Occipital lobe (tissue), 2 donors: ENCODE data around the gene TEKT5. TPM values are rescaled to one million over a fixed set of nuclear protein-coding genes. Genes with fewer than 3 reads are reported as not detected.

Source experiments
- DNase-seq: peaks from one replicate; lab custom pipeline; 2025; lab: John Stamatoyannopoulos, UW
- total RNA-seq: library from RNA; depleted of rRNA; stranded (reverse); fragments of >200 nt; gene quantifications from one replicate; pipeline ENCODE4 v1.2.3, GENCODE V29; 2014

TEKT5 gene
- total RNA-seq, 1 donor from 2014 or later: 1.2 TPM

DNA sequence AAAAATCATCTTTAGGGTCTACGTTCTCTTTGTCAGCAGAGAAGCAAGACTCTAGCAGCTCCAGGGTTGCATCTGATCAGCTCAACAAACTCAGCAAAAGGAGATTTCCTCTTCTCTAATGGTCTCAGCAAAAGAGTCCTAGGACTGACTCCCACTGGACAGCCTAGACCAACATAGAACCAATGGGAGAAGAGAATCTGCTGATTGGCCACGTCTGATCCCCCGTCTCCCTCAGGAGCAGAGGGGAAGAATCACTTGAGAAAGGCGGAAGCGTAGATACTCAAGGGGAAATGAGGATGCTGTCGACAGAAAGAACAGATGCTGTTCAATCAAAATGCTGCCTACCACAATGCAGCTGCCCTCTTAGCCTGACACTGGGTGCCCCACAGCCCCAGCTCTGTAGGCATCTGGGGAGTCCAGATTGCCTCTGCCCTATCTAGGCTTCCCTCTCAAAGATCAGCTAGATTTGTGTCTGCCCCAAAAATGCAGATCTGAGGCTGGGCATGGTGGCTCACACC lies 82.8 kb downstream of the TEKT5 start:
- no peak for DNase-seq

DNA sequence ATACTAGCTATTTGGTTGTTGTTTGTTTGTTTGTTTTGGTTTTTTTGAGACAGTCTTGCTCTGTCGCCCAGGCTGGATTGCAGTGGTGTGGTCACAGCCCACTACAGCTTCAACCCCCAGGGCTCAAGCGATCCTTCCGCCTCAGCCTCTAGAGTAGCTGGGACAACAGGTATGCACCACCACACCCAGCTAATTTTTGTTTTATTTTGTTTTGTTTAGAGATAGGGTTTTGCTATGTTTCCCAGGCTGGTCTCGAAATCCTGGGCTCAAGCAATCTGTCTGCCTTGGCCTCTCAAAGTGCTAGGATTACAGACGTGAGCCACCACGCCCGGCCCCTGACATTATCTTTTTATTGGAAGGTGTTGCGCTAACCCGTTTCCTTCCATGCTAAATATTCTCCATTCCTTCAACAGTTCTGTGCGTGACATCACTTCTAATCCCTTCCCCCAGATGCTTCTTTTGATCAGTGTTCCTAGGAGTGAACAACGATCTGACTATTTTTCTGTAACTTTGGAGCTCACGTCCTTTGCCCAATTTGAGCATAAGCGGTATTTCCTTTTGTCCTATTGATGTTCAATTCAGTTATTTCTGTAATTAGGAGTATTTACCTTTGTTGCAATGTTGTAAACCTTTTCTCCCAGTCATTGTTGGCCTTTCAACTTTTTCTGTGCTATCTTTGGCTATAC lies 84.1 kb downstream of the TEKT5 start:
- no peak for DNase-seq

DNA sequence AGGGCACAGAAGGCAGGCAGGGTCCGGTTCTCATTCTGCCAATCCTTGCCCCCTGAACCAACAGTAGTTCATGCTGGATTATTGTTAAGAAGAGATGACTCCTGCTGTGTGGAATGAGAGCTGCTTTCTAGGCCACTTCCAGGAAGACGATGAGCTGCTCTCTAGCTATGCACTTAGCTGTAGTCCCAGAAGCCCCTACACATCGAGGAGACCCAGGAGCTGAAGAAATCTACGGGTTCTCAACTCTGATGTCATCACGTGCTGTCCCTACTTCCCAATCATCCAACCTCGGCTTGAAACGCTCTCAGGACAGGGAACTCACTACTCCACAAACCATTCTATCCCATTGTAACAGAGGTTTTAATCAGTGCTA lies 85.3 kb downstream of the TEKT5 start:
- DNase-seq: no peak

DNA sequence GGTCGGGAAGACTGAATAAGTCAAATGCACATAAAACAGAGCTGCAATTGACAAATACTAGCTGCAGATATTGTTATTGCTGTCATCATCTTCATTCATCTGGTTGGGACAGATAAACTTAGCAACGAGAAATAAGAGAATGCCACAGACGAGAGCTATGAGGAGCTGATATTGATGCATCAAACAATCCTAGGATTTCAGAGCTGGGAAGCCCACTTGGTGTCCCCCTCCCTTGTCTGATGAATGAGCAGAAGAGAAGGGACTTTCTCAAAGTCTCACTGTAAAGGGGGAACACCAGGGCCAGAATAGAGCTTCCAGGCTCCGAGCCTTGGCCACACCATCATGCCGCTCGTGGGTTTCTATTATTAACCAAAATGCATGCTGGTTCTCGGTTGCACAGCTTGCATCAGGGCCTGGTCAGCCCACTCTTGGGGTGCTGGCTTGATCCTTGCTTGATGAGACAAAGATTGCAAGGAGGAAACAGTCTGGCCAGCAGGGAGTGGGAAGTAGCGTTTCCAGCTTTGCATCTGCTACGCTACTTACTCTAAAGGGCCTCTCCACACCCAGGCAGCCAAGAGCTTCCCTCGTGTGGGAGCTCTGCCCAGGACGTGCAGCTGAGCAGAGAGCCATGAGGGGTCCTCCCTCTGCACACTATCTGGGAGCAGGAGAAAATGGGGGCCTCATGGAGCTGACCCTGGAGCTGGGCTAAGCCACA lies 85.9 kb downstream of the TEKT5 start:
- DNase-seq: peak; percentile 21

DNA sequence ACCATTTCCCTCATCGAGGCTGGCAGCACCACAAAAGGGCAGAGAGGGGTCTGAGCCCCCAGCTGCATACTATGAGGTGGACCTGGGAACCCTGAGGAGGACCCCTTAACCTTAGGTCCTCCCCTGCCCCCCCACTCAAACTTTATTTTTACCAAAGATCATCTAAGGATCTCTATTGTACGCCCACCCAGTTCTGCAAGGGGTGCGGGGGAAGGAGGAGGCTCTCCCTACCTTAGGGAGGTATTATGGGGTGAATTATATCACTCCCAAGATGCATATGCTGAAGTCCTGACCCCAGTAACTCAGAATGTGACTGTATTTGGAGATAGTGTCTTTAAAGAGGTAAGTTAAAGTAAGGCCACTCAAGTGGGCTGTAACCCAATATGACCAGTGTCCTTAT lies 87.6 kb downstream of the TEKT5 start:
- DNase-seq: no peak

DNA sequence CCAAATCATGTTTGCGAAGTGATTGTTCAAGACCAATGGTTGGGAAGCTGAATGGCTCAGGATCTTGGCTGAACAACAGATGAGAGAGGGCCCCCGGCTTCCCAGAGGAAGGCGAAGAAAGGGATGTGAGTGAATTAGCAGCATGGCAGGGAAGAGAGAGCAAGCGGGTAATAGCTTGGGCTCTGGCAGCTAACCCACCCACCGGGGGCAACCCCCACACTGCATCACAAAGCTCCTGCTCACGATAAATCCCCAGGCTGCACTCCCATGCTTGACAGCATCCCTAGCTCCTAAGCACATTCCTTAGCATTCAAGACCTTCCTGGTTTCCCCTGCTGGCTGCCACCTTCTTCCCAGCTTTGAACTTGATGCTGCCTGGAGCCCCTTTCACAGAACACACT lies 88.1 kb downstream of the TEKT5 start:
- DNase-seq: no peak

DNA sequence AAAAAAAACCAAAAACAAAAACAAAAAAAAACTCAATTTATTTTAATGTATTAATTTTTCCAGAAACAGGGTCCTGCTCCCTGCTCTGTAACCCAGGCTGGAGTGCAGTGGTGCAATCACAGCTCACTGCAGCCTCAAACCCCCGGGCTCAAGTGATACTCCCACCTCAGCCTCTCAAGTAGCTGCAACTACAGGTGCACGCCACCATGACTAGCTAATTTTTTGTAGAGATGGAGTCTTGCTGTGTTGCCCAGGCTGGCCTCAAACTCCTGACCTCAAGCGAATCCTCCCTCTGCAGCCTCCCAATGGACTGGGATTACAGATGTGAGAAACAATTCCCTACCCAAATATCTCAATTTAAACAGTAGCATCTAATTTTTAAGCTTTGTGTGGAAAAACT lies 89.1 kb downstream of the TEKT5 start:
- no peak for DNase-seq

DNA sequence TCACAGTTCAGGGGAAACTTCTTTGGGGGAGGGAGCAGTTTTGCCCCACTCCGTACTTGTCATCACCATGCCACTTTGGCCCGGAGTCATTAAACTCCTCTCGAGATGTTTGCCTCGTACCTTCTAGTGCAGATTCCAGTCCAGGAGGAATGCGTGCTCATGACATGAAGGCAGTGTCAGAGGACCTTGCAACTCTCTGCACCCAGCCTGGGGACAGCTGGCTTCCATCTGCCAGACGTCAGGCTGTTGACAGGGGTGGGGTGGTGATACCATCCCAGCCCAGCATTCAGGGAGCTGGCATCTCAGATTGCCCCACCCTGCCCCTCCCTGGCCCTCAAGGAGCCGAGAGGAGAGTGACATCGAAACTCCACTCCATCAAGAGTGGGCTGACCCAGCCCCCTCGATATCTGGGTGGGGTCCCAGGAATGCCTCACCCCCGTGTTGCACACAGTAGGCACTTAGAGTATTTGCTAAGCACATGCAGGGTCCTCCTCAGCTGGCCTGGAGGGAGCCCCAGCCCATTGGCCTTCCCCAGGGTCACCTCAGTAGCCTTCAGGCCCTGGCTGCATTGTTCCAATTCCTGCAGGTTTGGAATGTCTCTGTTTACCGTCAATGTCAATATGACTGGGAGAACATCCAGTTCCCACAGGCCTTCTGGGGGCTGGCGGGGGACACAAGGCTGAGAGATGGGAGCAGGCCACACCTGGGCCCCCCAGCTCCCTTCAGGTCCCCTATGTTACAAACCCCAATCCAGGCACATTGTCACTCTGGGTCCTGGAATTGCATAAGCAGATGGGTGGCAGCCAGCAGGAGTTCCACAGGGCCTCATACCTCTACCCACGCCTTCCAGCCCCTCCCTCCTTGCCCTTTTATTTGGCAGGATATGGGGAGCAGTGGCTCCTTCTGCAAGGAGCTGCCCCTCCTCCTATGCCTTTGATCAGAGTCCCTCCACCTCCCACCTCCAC lies 93.0 kb downstream of the TEKT5 start:
- no peak for DNase-seq

DNA sequence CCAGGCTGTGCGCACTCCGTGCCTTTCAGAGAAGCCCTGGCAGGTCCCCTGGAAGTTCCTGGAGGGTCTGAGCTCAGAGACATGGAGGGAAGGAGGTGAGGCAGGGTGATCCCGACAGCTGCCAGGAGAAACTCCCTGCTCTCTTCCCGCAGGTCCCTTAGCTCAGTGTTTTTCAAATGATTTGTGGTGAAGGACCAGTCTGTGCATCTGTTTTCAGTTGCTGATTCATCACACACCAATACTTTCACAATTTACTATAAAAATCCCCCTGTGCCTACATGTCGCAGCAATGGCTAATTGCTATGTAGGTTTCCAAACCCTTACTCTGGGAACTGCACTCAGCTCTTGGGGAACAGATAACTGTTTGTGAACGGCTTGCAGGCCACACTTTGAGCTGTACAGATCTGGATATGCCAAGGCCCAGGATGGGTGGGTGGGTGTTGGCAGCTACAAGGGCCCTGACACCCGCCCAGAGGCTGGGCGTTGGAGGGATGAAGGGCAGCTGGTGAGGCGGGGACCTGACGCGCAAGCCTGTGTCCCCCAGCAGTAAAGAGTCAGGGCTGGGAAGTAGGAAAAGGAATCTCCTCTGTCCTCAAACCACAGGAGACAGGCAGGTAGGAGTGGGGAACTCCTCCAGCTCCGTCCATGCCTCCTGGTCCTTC lies 93.8 kb downstream of the TEKT5 start:
- no peak for DNase-seq

DNA sequence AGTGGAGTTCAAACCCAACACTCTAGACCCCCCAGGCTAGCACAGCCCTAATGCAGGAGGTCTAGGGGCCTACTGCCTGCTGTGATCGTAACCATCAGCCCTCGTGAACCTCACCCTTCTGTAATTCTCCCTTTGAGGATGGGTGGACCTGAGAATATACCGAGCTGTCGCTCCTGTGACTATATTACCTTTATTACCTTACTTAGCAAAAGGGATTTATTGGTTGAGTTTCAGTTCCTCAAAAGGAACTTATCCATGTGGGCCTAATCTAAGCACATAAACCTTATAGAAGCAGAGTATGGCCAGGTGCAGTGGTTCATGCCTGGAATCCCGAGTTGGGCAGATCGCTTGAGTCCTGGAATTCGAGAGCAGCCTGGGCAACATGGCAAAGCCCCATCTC lies 95.1 kb downstream of the TEKT5 start:
- DNase-seq: no peak

DNA sequence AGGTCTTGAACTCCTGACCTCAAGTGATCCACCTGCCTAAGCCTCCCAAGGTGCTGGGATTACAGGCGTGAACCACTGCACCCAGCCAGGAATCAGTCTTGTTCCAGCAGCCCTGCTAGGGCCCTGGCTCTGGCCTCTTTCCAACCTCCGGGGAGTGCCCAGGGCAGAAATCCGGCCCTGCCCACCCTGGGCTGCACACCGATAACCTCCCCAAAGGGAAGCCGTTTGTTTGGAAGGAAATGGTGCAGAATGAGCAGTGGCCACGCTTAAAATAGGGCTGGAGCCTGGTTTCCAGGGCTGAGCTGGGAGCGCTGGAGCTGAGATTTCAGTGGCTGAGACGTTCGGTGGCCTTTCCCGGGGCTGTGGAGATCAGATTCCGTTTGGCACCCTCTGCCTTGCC lies 96.6 kb downstream of the TEKT5 start:
- DNase-seq: no peak

DNA sequence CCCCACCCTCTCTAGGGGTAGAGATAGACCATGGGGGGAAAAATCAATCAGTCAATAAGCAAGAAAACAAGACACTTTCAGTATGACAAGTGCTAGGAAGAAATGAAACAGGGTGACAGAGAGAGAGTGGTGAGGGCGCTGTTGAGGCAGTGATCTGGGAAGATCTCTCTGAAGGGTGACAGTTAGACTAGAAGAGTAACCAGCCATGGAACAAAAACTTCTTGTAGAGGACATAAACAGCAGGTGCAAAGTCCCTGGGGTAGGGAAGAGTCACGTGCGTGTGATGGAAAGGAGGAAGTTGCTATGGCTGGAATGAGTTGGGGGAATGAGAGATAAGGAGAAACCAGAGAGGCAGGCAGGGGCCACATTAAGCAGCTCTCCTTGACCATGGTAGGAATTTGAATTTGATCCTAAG lies 97.5 kb downstream of the TEKT5 start:
- no peak for DNase-seq

DNA sequence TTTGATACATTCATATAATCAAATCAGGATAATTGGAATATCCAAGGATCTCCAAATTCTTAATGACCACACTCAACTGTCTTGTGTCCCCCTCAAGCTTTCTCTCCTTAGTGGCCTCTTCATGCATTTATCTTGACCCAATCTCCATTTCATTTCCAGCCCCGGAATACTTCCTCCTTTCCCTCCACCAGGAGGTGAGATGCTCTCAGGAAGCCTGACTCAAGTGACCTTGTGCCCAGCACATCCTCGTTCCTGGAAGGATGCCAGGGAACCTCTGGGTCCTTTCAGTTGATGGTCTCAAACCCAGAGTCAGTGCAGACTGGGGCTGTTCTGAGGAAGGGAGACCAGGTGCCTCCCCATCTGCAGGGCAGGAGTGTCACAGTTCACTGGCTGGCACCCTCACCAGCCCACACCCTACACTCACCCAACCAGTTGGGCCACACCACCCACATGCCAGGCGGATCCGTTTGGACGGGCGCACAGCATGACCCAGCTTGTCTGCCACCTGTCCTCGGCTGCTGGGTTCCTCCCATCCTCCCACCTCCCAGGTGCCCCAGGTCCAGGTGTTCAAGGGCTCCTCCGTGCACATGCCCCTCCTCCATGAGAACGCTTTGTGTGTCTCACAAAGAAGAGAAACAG lies 100.3 kb downstream of the TEKT5 start:
- DNase-seq: no peak

DNA sequence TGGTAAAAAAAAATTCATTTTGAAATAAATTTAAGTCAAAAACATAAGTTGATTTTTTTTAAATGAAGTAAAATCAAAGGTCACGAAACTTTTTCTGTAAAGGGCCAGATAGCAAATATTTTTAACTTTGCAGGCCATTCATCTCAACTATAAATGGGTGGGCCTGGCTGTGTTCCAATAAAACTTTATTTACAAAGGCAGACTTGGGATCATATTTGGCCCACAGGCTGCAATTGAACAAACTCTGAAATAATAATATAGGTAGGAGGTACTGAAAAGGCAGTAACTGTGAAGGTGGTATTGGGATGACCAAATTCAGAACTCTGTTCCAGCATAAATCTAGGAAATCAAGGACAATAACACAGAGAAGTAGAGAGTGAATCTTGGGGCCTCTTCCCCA lies 102.1 kb downstream of the TEKT5 start:
- no peak for DNase-seq

DNA sequence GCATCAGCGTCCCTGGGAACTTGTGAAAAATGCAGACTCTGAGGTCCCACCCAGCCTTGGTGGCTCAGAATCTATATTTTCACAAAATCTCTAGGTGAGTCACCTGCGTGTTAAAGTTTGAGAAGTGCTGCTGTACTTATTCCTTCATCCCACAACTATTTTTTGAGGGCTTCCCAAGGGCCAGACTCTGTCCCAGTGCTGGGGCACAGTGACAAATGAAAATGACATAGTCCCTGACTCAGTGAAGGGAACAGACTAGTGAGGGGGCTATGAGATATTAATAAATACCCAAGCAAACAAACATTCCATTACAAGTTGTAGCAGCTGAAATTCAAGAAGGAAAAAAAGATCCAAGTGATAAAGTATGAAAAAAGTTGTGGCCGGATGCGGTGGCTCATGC lies 104.4 kb downstream of the TEKT5 start:
- no peak for DNase-seq

DNA sequence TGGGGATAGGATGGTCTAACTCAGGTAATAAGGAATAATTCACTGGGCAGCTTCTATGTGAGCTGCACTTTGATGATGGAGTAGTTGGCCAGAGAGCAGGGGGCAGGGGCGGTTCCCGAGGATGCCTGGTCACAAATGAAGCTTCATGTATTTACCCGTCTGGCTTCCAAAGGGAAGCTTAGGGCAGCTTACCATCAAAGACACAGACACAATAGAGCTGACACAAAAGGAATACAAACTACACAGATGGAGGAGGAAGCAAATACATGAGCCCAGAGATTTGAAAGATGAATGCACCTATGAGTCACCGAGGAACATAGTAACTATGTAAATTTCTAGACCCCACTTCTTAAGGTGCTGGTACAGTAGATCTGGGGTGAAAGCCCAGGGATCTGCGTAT lies 105.6 kb downstream of the TEKT5 start:
- DNase-seq: no peak

DNA sequence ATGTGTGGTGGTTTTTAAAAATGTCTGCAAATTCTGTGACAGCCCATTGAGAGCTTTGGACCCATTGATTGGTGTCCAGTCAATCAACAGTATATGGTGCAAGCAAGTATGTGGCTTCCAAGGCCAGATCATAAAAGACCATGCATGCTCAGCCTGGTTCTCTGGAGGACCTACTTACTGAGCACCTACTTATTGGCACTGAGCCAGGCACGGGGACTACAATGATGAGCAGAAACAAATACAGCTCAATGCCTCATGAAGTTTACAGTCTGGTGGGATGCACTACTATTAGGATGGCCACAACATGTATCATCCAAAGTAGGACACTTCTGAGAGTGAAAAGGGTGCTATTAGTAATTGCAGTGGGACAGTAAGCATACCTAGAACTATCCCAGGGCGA lies 107.1 kb downstream of the TEKT5 start:
- DNase-seq: no peak

DNA sequence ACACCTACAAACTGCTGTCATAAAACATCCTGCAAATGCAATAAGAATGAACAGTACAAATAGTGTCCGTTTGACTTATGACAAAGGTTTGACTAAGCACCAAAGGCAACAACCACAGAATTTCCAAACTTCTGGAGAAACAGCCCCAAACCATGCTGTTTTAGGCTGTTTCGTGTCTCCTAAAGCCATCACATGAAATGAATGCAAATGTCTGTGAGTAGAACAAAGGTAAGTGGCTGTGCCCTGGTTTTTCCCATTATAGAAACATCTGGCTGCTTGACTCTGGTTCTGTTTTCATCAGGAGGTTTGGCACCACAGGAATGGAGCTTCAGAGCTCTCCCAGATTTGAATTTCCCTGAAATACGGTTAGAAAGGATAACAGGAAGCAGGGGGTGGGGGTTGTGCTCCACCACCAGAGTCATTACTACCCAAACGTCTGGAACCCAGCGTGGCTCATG lies 109.7 kb downstream of the TEKT5 start:
- DNase-seq: no peak

DNA sequence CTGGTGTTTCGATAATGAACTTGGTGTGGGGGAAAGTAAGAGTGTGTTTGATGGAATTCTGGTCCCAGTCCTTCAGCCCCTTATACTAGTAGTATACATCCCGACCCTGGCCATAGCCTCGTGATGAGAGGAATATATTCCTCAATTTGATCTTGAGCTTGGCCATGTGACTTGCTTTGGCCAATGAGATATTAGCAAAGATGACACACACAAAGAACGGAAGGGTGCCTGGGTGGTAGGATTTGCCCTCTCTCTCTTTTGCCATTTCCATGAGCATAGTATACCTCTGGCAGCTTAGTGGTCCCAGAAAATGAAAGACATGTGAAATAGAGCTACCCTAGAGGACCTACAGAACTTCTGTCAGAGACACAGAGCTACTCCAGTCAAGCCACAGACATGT lies 111.5 kb downstream of the TEKT5 start:
- DNase-seq: no peak

DNA sequence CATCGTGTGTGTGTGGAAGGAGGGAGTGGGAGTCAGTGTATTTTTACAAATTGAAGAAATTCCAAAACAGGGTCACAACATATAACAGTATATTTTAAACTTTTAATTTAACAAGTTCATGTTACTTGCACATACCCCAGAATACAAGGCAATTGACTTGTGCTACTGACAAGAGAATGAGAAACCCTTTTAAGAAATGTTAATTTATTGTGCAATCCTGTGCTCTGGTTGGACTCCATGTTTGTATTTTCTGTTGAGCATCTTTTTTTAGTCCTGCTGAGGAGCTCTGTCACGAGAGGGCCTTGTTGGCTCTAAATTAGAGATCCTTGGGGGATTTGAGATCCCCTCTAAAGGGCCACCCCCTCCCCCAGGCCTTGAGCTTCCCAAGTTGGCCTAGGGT lies 113.2 kb downstream of the TEKT5 start:
- DNase-seq: no peak

DNA sequence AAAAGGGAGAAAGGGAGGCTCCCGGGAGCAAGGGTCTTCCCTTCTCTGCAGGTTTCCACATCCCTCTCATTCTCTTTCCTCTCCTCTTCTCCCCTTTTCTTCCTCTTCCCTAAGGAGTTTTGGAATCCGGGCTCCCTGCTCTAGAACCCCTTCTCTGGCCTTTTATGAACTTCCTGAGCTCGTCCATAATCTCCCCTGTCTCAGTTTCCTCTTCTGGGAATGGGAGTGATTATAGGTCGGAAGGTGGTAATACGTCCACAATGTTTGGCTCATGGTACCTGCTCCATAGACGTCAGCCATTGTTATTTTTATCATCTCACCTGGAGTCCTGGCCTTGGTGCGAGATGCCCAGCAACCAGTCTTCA lies 113.9 kb downstream of the TEKT5 start:
- DNase-seq: no peak
